Karpas-422 (cell line): ENCODE data around the gene TMEM135. TPM values are rescaled to one million over a fixed set of nuclear protein-coding genes. Genes with fewer than 3 reads are reported as not detected.
A peak's percentile ranks its signal among the peaks of the same experiment; 100 is the strongest.
"Not testable (repeated sequence)": the region's sequence is repeated elsewhere in the genome, so short reads cannot be mapped to it uniquely, and the experiment has no call there.

Experiments used
- DNase-seq: peaks from one replicate; pipeline ENCODE4 v3.0.0-alpha.2; 2015
- H2AFZ ChIP-seq: fragments of 200-600 bp; sonication (generic); 2 replicates; pipeline ENCODE4 v1.6.1; 2014; ENCODE audit warnings: antibody characterized with exemption, low read length, mixed read lengths
- H3K27ac ChIP-seq: fragments of 200-600 bp; sonication (generic); 2 replicates; pipeline ENCODE4 v1.5.1; 2014; ENCODE audit warnings: mild to moderate bottlenecking, low read length, moderate library complexity
- H3K27me3 ChIP-seq: fragments of 200-600 bp; sonication (generic); 2 replicates; pipeline ENCODE4 v1.6.1; 2014; ENCODE audit warnings: low read length, mixed read lengths
- H3K36me3 ChIP-seq: fragments of 200-600 bp; sonication (generic); 2 replicates; pipeline ENCODE4 v1.6.1; 2014; ENCODE audit warnings: low read length, mixed read lengths; ENCODE audit not compliant: insufficient read depth
- H3K4me1 ChIP-seq: fragments of 200-600 bp; sonication (generic); 2 replicates; pipeline ENCODE4 v1.6.1; 2014; ENCODE audit warnings: mild to moderate bottlenecking, low read length, mixed read lengths
- H3K4me2 ChIP-seq: fragments of 200-600 bp; sonication (generic); 2 replicates; pipeline ENCODE4 v1.6.1; 2014; ENCODE audit warnings: low read length, low read depth, mild to moderate bottlenecking; ENCODE audit not compliant: poor library complexity, severe bottlenecking
- H3K4me3 ChIP-seq: fragments of 200-600 bp; sonication (generic); 2 replicates; pipeline ENCODE4 v1.5.1; 2014; ENCODE audit warnings: mild to moderate bottlenecking, antibody characterized with exemption, low read length, mixed read lengths
- H3K79me2 ChIP-seq: fragments of 200-600 bp; sonication (generic); 2 replicates; pipeline ENCODE4 v1.6.1; 2014; ENCODE audit warnings: mild to moderate bottlenecking, low read length, mixed read lengths
- H3K9ac ChIP-seq: fragments of 200-600 bp; sonication (generic); 2 replicates; pipeline ENCODE4 v1.6.0; 2014; ENCODE audit warnings: low read length
- H3K9me2 ChIP-seq: fragments of 200-600 bp; sonication (generic), shearing (Covaris generic); replicated peaks from 2 replicates; pipeline ENCODE4 v1.6.0; 2014; ENCODE audit warnings: mild to moderate bottlenecking, low read length, moderate library complexity; ENCODE audit not compliant: insufficient read depth
- H3K9me3 ChIP-seq: fragments of 300-700, 200-600 bp; sonication (generic); 2 replicates; pipeline ENCODE4 v1.6.1; 2014; ENCODE audit warnings: low read length, mixed read lengths
- H4K20me1 ChIP-seq: fragments of 200-600 bp; sonication (generic); 2 replicates; pipeline ENCODE4 v1.6.1; 2014; ENCODE audit warnings: mild to moderate bottlenecking, antibody characterized with exemption, low read length, low read depth; ENCODE audit not compliant: insufficient read depth
- total RNA-seq: library from RNA; depleted of rRNA; stranded (reverse); fragments of >200 nt; shearing (Covaris generic); gene quantifications from 2 replicates; pipeline ENCODE4 v1.2.3, GENCODE V29; 2014; ENCODE audit warnings: low replicate concordance

Gene TMEM135
- total RNA-seq, 1 experiment from 2014 or later = 228 TPM

- Histone ChIP-seq H3K9me3 (no peaks in the 10 kb centered on the region), H2AFZ (no peak overlapping the region), H3K4me3 (no peak overlapping the region), H3K79me2 (peaks cover 79% of the 10 kb centered on the region), H3K9me2 (no peaks in the 10 kb centered on the region), H3K4me2 (no peak overlapping the region), H3K36me3 (no peaks in the 10 kb centered on the region; the same call in 1 of the 2 replicates), H4K20me1 (no peaks in the 10 kb centered on the region), H3K27me3 (no peaks in the 10 kb centered on the region), H3K27ac (peak overlapping the region; percentile 1), H3K4me1 (peaks cover 33% of the 10 kb centered on the region), H3K9ac (no peak overlapping the region)
- no peak for DNase-seq
These were observed 225.6 kb downstream of the TMEM135 start for GRCh38 chr11:87263264-87263838.

DNA sequence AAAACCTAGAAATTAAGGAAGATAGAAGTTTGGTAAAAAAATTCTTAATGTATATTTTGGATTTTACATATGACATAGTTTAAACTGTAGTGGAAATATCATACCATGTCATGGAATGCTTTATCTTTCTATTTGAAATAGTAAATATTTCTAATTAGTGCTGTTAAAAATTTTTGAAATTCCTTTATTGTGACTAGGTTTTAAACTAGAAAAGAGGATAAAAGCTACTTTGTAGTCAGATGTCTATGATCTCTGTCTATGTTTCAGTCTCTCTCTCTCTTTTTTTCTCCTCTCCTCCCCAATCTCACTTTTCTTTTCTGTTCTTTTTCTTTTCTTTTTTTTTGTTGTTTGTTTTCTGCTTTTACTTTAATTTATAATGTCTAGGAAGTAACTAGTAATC lies 226.2 kb downstream of the TMEM135 start:
- peak overlapping the region; percentile 1 for H3K27ac ChIP-seq
- no peaks in the 10 kb centered on the region for H3K27me3 ChIP-seq
- H3K9ac ChIP-seq = no peak overlapping the region
- no peaks in the 10 kb centered on the region for H3K9me3 ChIP-seq
- H3K79me2 ChIP-seq = peaks cover 76% of the 10 kb centered on the region
- no peak overlapping the region for H3K4me2 ChIP-seq
- H3K4me1 ChIP-seq = peaks cover 27% of the 10 kb centered on the region
- H4K20me1 ChIP-seq = no peaks in the 10 kb centered on the region
- no peaks in the 10 kb centered on the region for H3K9me2 ChIP-seq
- H3K4me3 ChIP-seq = no peak overlapping the region
- no peak overlapping the region for H2AFZ ChIP-seq
- DNase-seq = no peak
- no peaks in the 10 kb centered on the region; the same call in none of the 2 replicates for H3K36me3 ChIP-seq

GRCh38 chr11:87265132-87265531 lies 227.4 kb downstream of the TMEM135 start:
- H3K4me1 ChIP-seq = peaks cover 15% of the 10 kb centered on the region
- no peaks in the 10 kb centered on the region for H4K20me1 ChIP-seq
- no peaks in the 10 kb centered on the region for H3K9me2 ChIP-seq
- H3K9ac ChIP-seq = no peak overlapping the region
- H3K27me3 ChIP-seq = no peaks in the 10 kb centered on the region
- peaks cover 68% of the 10 kb centered on the region for H3K79me2 ChIP-seq
- DNase-seq = no peak
- H3K36me3 ChIP-seq = no peaks in the 10 kb centered on the region; the same call in none of the 2 replicates
- H2AFZ ChIP-seq = no peak overlapping the region
- no peak overlapping the region for H3K4me3 ChIP-seq
- H3K4me2 ChIP-seq = no peak overlapping the region
- no peak overlapping the region for H3K27ac ChIP-seq
- no peaks in the 10 kb centered on the region for H3K9me3 ChIP-seq

DNA sequence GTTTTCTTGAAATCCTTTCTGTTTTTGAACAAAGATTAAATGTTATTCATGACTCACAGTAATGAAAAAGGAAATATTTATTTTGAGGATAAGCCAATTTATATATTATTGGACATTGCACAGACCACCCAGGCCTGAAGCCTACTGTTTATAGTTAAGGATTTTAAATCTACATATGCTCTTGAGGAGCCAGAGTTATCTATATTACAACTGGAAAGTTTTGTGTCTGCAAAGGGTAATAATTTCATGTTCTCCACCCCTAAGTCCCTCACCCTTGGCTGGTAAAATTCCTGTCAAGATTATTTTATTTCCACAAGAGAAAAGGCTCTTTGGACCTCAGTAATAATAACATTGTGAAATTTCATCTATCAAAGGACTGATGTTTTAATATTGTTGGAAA lies 228.2 kb downstream of the TMEM135 start:
- Histone ChIP-seq H3K4me2 (no peak overlapping the region), H3K27me3 (no peaks in the 10 kb centered on the region), H4K20me1 (no peaks in the 10 kb centered on the region), H3K9me3 (no peaks in the 10 kb centered on the region), H3K9ac (no peak overlapping the region), H3K36me3 (no peaks in the 10 kb centered on the region; the same call in none of the 2 replicates), H3K27ac (no peak overlapping the region), H3K79me2 (peaks cover 68% of the 10 kb centered on the region), H3K4me3 (no peak overlapping the region), H2AFZ (no peak overlapping the region), H3K4me1 (peaks cover 10% of the 10 kb centered on the region), H3K9me2 (no peaks in the 10 kb centered on the region)
- DNase-seq = no peak

GRCh38 chr11:87266751-87267150 lies 229.0 kb downstream of the TMEM135 start:
- no peak overlapping the region for H3K9ac ChIP-seq
- H3K27me3 ChIP-seq = no peaks in the 10 kb centered on the region
- no peaks in the 10 kb centered on the region for H3K9me3 ChIP-seq
- H3K27ac ChIP-seq = no peak overlapping the region
- no peaks in the 10 kb centered on the region for H4K20me1 ChIP-seq
- DNase-seq = no peak
- no peaks in the 10 kb centered on the region; the same call in none of the 2 replicates for H3K36me3 ChIP-seq
- no peak overlapping the region for H3K4me3 ChIP-seq
- H3K9me2 ChIP-seq = no peaks in the 10 kb centered on the region
- H3K4me1 ChIP-seq = peaks cover 10% of the 10 kb centered on the region
- H3K79me2 ChIP-seq = peaks cover 65% of the 10 kb centered on the region
- H2AFZ ChIP-seq = no peak overlapping the region
- no peak overlapping the region for H3K4me2 ChIP-seq

- H3K79me2 ChIP-seq = peaks cover 58% of the 10 kb centered on the region
- not testable (repeated sequence) for DNase-seq, H3K4me2 ChIP-seq, H3K36me3 ChIP-seq, H3K4me1 ChIP-seq, H3K9ac ChIP-seq, H4K20me1 ChIP-seq, H3K9me3 ChIP-seq, H2AFZ ChIP-seq, H3K4me3 ChIP-seq, H3K9me2 ChIP-seq, H3K27me3 ChIP-seq, H3K27ac ChIP-seq
These were observed 234.2 kb downstream of the TMEM135 start for GRCh38 chr11:87271951-87272350.

DNA sequence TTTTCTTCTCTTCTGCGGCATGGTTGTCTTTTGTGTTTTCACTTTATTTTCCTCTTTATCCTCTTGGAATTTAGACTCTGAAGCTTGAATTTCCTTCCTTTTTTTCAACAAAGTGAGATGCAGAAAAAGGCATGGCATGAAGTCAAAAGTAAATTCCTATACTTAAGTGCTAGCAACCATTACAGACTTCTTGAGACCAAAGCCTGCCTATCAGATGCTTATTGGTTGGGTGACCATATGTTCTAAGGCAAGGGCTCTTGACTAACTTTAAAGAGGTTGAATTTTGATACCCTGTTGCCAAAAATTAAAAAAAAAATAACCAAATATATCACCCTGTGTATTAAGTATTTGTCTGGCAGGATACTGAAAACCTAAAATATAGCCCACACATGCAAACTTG lies 237.4 kb downstream of the TMEM135 start:
- H3K79me2 ChIP-seq = peaks cover 64% of the 10 kb centered on the region
- DNase-seq = no peak

GRCh38 chr11:87280143-87280542 lies 242.4 kb downstream of the TMEM135 start:
- H3K9ac ChIP-seq = no peak overlapping the region
- no peaks in the 10 kb centered on the region for H3K9me3 ChIP-seq
- H3K27me3 ChIP-seq = no peaks in the 10 kb centered on the region
- H2AFZ ChIP-seq = no peak overlapping the region
- H4K20me1 ChIP-seq = no peaks in the 10 kb centered on the region
- peaks cover 57% of the 10 kb centered on the region for H3K79me2 ChIP-seq
- no peak overlapping the region for H3K27ac ChIP-seq
- no peak for DNase-seq
- H3K4me1 ChIP-seq = peaks cover 11% of the 10 kb centered on the region
- no peaks in the 10 kb centered on the region for H3K9me2 ChIP-seq
- 0 out of 2 replicates have a peak, but pooled peaks cover 5% of the 10 kb centered on the region for H3K36me3 ChIP-seq
- no peak overlapping the region for H3K4me3 ChIP-seq
- H3K4me2 ChIP-seq = no peak overlapping the region

More for the DNA sequence above, 237.4 kb downstream of the TMEM135 start:
- H2AFZ ChIP-seq = no peak overlapping the region
- no peaks in the 10 kb centered on the region for H3K9me3 ChIP-seq
- H3K4me2 ChIP-seq = no peak overlapping the region
- H3K9ac ChIP-seq = no peak overlapping the region
- H4K20me1 ChIP-seq = no peaks in the 10 kb centered on the region
- H3K36me3 ChIP-seq = no peaks in the 10 kb centered on the region
- no peaks in the 10 kb centered on the region for H3K27me3 ChIP-seq
- H3K4me1 ChIP-seq = peaks cover 11% of the 10 kb centered on the region
- no peak overlapping the region for H3K27ac ChIP-seq
- H3K9me2 ChIP-seq = no peaks in the 10 kb centered on the region
- no peak overlapping the region for H3K4me3 ChIP-seq
